ENCODE measurements around the gene IL36RN.

Gene IL36RN

GRCh38 chr2:113112441-113112840, 53.4 kb downstream of the IL36RN start:
- Histone ChIP-seq H3K27ac (ENCODE audit: low read depth in 2 of 2, low read length in 2 of 2) (no peak overlapping the region), H3K4me1 (ENCODE audit: control insufficient read depth in 2 of 2, insufficient read depth in 2 of 2, low read length in 2 of 2) (peaks cover 3 to 4% of the 10 kb centered on the region in 2 donors), H3K27me3 (ENCODE audit: control insufficient read depth in 2 of 2, insufficient read depth in 2 of 2, low read length in 2 of 2) (no peaks in the 10 kb centered on the region), H3K9ac (ENCODE audit: low read depth in 1 of 2, low read length in 2 of 2) (no peak overlapping the region), H3K9me3 (ENCODE audit: control insufficient read depth in 2 of 2, low read length in 2 of 2) (no peaks in the 10 kb centered on the region), H3K36me3 (ENCODE audit: control insufficient read depth in 2 of 2, insufficient read depth in 2 of 2, low read length in 2 of 2) (no peaks in the 10 kb centered on the region), H3K4me3 (ENCODE audit: low read length in 2 of 2) (no peak overlapping the region)

- Histone ChIP-seq H3K9ac (ENCODE audit: low read depth in 1 of 2, low read length in 2 of 2) (no peak overlapping the region), H3K4me3 (ENCODE audit: low read length in 2 of 2) (no peak overlapping the region), H3K4me1 (ENCODE audit: control insufficient read depth in 2 of 2, insufficient read depth in 2 of 2, low read length in 2 of 2) (peaks cover 3 to 8% of the 10 kb centered on the region in 2 donors), H3K9me3 (ENCODE audit: control insufficient read depth in 2 of 2, low read length in 2 of 2) (no peaks in the 10 kb centered on the region), H3K27ac (ENCODE audit: low read depth in 2 of 2, low read length in 2 of 2) (no peak overlapping the region), H3K36me3 (ENCODE audit: control insufficient read depth in 2 of 2, insufficient read depth in 2 of 2, low read length in 2 of 2) (no peaks in the 10 kb centered on the region), H3K27me3 (ENCODE audit: control insufficient read depth in 2 of 2, insufficient read depth in 2 of 2, low read length in 2 of 2) (no peaks in the 10 kb centered on the region)
Measured at GRCh38 chr2:113112871-113113270, 53.9 kb downstream of the IL36RN start.

- no peaks in the 10 kb centered on the region for H3K27me3 ChIP-seq (ENCODE audit: control insufficient read depth in 2 of 2, insufficient read depth in 2 of 2, low read length in 2 of 2)
- H3K4me1 ChIP-seq (ENCODE audit: control insufficient read depth in 2 of 2, insufficient read depth in 2 of 2, low read length in 2 of 2): peaks cover 3 to 11% of the 10 kb centered on the region in 2 donors
- H3K9me3 ChIP-seq (ENCODE audit: control insufficient read depth in 2 of 2, low read length in 2 of 2): no peaks in the 10 kb centered on the region
- H3K27ac ChIP-seq (ENCODE audit: low read depth in 2 of 2, low read length in 2 of 2): no peak overlapping the region
- H3K36me3 ChIP-seq (ENCODE audit: control insufficient read depth in 2 of 2, insufficient read depth in 2 of 2, low read length in 2 of 2): no peaks in the 10 kb centered on the region
- H3K9ac ChIP-seq (ENCODE audit: low read depth in 1 of 2, low read length in 2 of 2): no peak overlapping the region
- H3K4me3 ChIP-seq (ENCODE audit: low read length in 2 of 2): no peak overlapping the region
Measured at GRCh38 chr2:113113807-113114206, 54.8 kb downstream of the IL36RN start.
